ENCODE results near the gene B4GALT3. TPM values are rescaled to one million over a fixed set of nuclear protein-coding genes. Genes with fewer than 3 reads are reported as not detected.

Gene B4GALT3
- total and polyA plus RNA-seq, 2 donors (not counting 1 experiment from before 2014, with no cell fraction given) = 17.8 to 18.7 TPM

GRCh38 chr1:161200421-161200991, 23.2 kb upstream of the B4GALT3 start:
- Histone ChIP-seq H3K9me3 (ENCODE audit: control insufficient read depth, insufficient read depth, low read depth, low read length) (no peaks in the 10 kb centered on the region), H2AFZ (ENCODE audit: low read length) (no peak overlapping the region), H3K4me1 (ENCODE audit: control insufficient read depth, extremely low read depth, insufficient read depth, low read length) (peaks cover 51% of the 10 kb centered on the region), H4K20me1 (ENCODE audit: control insufficient read depth, extremely low read depth, insufficient read depth, low read length) (no peaks in the 10 kb centered on the region), H3K9ac (ENCODE audit: insufficient read depth, low read length) (peak overlapping the region; percentile 28), H3K27me3 (ENCODE audit: control insufficient read depth, insufficient read depth, low read length) (no peaks in the 10 kb centered on the region), H3K36me3 (ENCODE audit: control insufficient read depth, insufficient read depth, low read length) (peaks cover 2% of the 10 kb centered on the region), H3K4me3 (replicated peaks in 1 of 4; ENCODE audit: control extremely low read depth in 1 of 4, insufficient read depth in 1 of 4, low read depth in 3 of 4, low read length in 4 of 4) (no peak overlapping the region), H3K27ac (ENCODE audit: insufficient read depth, low read length) (peak overlapping the region; percentile 95), H3K4me2 (ENCODE audit: extremely low read depth, insufficient read depth, low read length) (no peak overlapping the region), H3K79me2 (ENCODE audit: control insufficient read depth, insufficient read depth, low read length) (peaks cover 36% of the 10 kb centered on the region)
- no peak for DNase-seq (ENCODE audit: low read depth in 2 of 2)
- TF ChIP-seq EZH2 (IDR thresholded peaks at IDR 0.05; ENCODE audit: low read length, missing control alignments) (no peak), CTCF (conservative IDR thresholded peaks at IDR 0.05 in 1 of 2, IDR thresholded peaks at IDR 0.05 in 1 of 2; ENCODE audit: low read depth in 1 of 2, low read length in 2 of 2) (no peak)

- peaks cover 51% of the 10 kb centered on the region for H3K4me1 ChIP-seq (ENCODE audit: control insufficient read depth, extremely low read depth, insufficient read depth, low read length)
- DNase-seq (ENCODE audit: low read depth in 2 of 2) = no peak
- peaks cover 2% of the 10 kb centered on the region for H3K36me3 ChIP-seq (ENCODE audit: control insufficient read depth, insufficient read depth, low read length)
- TF ChIP-seq EZH2 (IDR thresholded peaks at IDR 0.05; ENCODE audit: low read length, missing control alignments) (no peak), CTCF (conservative IDR thresholded peaks at IDR 0.05 in 1 of 2, IDR thresholded peaks at IDR 0.05 in 1 of 2; ENCODE audit: low read depth in 1 of 2, low read length in 2 of 2) (no peak)
- peaks cover 34% of the 10 kb centered on the region for H3K79me2 ChIP-seq (ENCODE audit: control insufficient read depth, insufficient read depth, low read length)
- peak overlapping the region; percentile 61 for H3K4me2 ChIP-seq (ENCODE audit: extremely low read depth, insufficient read depth, low read length)
- H3K4me3 ChIP-seq (replicated peaks in 1 of 4; ENCODE audit: control extremely low read depth in 1 of 4, insufficient read depth in 1 of 4, low read depth in 3 of 4, low read length in 4 of 4) = peak overlapping the region in 1 of 4 experiments; percentile 20
- peak overlapping the region; percentile 2 for H2AFZ ChIP-seq (ENCODE audit: low read length)
- no peaks in the 10 kb centered on the region for H3K27me3 ChIP-seq (ENCODE audit: control insufficient read depth, insufficient read depth, low read length)
- H3K9ac ChIP-seq (ENCODE audit: insufficient read depth, low read length) = peak overlapping the region; percentile 38
- H3K9me3 ChIP-seq (ENCODE audit: control insufficient read depth, insufficient read depth, low read depth, low read length) = no peaks in the 10 kb centered on the region
- peak overlapping the region; percentile 95 for H3K27ac ChIP-seq (ENCODE audit: insufficient read depth, low read length)
- H4K20me1 ChIP-seq (ENCODE audit: control insufficient read depth, extremely low read depth, insufficient read depth, low read length) = no peaks in the 10 kb centered on the region
These were observed 22.3 kb upstream of the B4GALT3 start for GRCh38 chr1:161199506-161200139.

GRCh38 chr1:161198897-161199431, 21.7 kb upstream of the B4GALT3 start, which contains the start of gene ADAMTS4:
Gene ADAMTS4 (minus strand): TSS chr1:161199054. CDS start chr1:161198627, 427 bp downstream.
- Histone ChIP-seq H2AFZ (ENCODE audit: low read length) (peak within 1 kb of the TSS; percentile 2), H3K4me2 (ENCODE audit: extremely low read depth, insufficient read depth, low read length) (peak within 1 kb of the TSS; percentile 97), H3K36me3 (ENCODE audit: control insufficient read depth, insufficient read depth, low read length) (peaks cover 2% of the 10 kb centered on the region), H3K4me1 (ENCODE audit: control insufficient read depth, extremely low read depth, insufficient read depth, low read length) (peaks cover 51% of the 10 kb centered on the region), H3K27ac (ENCODE audit: insufficient read depth, low read length) (peak within 1 kb of the TSS; percentile 95), H4K20me1 (ENCODE audit: control insufficient read depth, extremely low read depth, insufficient read depth, low read length) (no peaks in the 10 kb centered on the region), H3K27me3 (ENCODE audit: control insufficient read depth, insufficient read depth, low read length) (no peaks in the 10 kb centered on the region), H3K9ac (ENCODE audit: insufficient read depth, low read length) (peak within 1 kb of the TSS; percentile 70), H3K9me3 (ENCODE audit: control insufficient read depth, insufficient read depth, low read depth, low read length) (no peaks in the 10 kb centered on the region), H3K4me3 (replicated peaks in 1 of 4; ENCODE audit: control extremely low read depth in 1 of 4, insufficient read depth in 1 of 4, low read depth in 3 of 4, low read length in 4 of 4) (peak within 1 kb of the TSS; percentile 34 to 55 (median 44)), H3K79me2 (ENCODE audit: control insufficient read depth, insufficient read depth, low read length) (peaks cover 28% of the 10 kb centered on the region)
- peak; percentile 42 to 84 for DNase-seq (ENCODE audit: low read depth in 2 of 2)
- TF ChIP-seq CTCF (conservative IDR thresholded peaks at IDR 0.05 in 1 of 2, IDR thresholded peaks at IDR 0.05 in 1 of 2; ENCODE audit: low read depth in 1 of 2, low read length in 2 of 2) (no peak), EZH2 (IDR thresholded peaks at IDR 0.05; ENCODE audit: low read length, missing control alignments) (no peak)

All from fibroblast of lung (primary cell).